HepG2 (cell line): Measurements from ENCODE around the gene LRP1-AS. TPM values are rescaled to one million over a fixed set of nuclear protein-coding genes. Genes with fewer than 3 reads are reported as not detected.

Experiments
- GABPA ChIP-seq, 2 experiments: IDR thresholded peaks; 2 replicates each; pipeline ENCODE4 v1.6.1; 2011 to 2016; ENCODE audit warnings: low read depth in 2 of 2, low read length in 1 of 2, missing biosample characterization in 1 of 2, missing genetic modification characterization in 1 of 2
- KLF13 ChIP-seq: sonication (generic); formaldehyde crosslinking; IDR thresholded peaks from 2 replicates; pipeline ENCODE4 v1.4.0; 2020; ENCODE audit warnings: mild to moderate bottlenecking, missing genetic modification reagents
- KLF16 ChIP-seq, 2 experiments: sonication (generic) in 1 of 2; formaldehyde crosslinking in 1 of 2; IDR thresholded peaks; 2 replicates each; pipeline versions ENCODE4 v1.6.1 to v1.8.0; 2016 to 2023; ENCODE audit warnings: missing genetic modification reagents in 2 of 2, missing compliant biosample characterization in 1 of 2
- MYPOP ChIP-seq: sonication (generic); formaldehyde crosslinking; IDR thresholded peaks from 2 replicates; pipeline ENCODE4 v1.8.1; 2023; ENCODE audit warnings: mild to moderate bottlenecking, moderate library complexity, missing genetic modification reagents
- PCBP2 ChIP-seq: fragments of 200-400 bp; formaldehyde crosslinking; optimal IDR thresholded peaks from 2 replicates; pipeline ENCODE3; 2018; ENCODE audit warnings: low read length, low read depth; ENCODE audit not compliant: poor library complexity, severe bottlenecking
- PTBP1 ChIP-seq: fragments of 200-400 bp; formaldehyde crosslinking; IDR thresholded peaks from 2 replicates; pipeline ENCODE4 v1.6.1; 2018; ENCODE audit warnings: low read length, low read depth; ENCODE audit not compliant: poor library complexity, severe bottlenecking
- REPIN1 ChIP-seq: sonication (generic); formaldehyde crosslinking; IDR thresholded peaks from 2 replicates; pipeline ENCODE4 v1.8.0; 2022; ENCODE audit warnings: missing genetic modification reagents, low read depth, mild to moderate bottlenecking, borderline replicate concordance
- RXRB ChIP-seq: IDR thresholded peaks from 2 replicates; pipeline ENCODE4 v1.6.1; 2016; ENCODE audit warnings: borderline replicate concordance, missing genetic modification reagents, missing compliant biosample characterization
- SNAI1 ChIP-seq: sonication (generic); formaldehyde crosslinking; IDR thresholded peaks from 2 replicates; pipeline ENCODE4 v1.5.0; 2020; ENCODE audit warnings: mild to moderate bottlenecking, missing genetic modification reagents, borderline replicate concordance
- SSRP1 ChIP-seq: IDR thresholded peaks from 2 replicates; pipeline ENCODE4 v1.6.1; 2016; ENCODE audit warnings: control low read depth
- TARDBP ChIP-seq: sonication (generic); formaldehyde crosslinking; IDR thresholded peaks from 2 replicates; pipeline ENCODE4 v1.8.0; 2022; ENCODE audit warnings: mild to moderate bottlenecking, missing genetic modification reagents
- TEAD3 ChIP-seq: optimal IDR thresholded peaks from 2 replicates; pipeline ENCODE3; 2016; ENCODE audit warnings: borderline replicate concordance
- ZNF772 ChIP-seq: sonication (generic); formaldehyde crosslinking; IDR thresholded peaks from 2 replicates; pipeline ENCODE4 v1.5.0; 2020; ENCODE audit warnings: mild to moderate bottlenecking, missing genetic modification reagents
- polyA plus RNA-seq, 8 experiments: library from polyadenylated mRNA; depleted of rRNA in 3 of 8; stranded (reverse) in 7 of 8; unstranded in 1 of 8; fragments of >200 nt; fragmentation: Illumina TruSeq in 4 of 8; extraction: Trizol in 4 of 8; gene quantifications; 2 replicates each; pipeline versions ENCODE4 v1.2.1 to v1.2.3, GENCODE V29; 2011 to 2016; ENCODE audit warnings: low read depth in 4 of 8, missing spikeins in 1 of 8, mixed read lengths in 1 of 8; ENCODE audit not compliant: insufficient read depth in 1 of 8
- total RNA-seq, 5 experiments: library from RNA; depleted of rRNA; stranded (reverse); fragments of >200 nt; fragmentation: Illumina TruSeq; extraction: Trizol; gene quantifications; 2 replicates each; pipeline ENCODE4 v1.2.3, GENCODE V29; 2016; ENCODE audit warnings: low read depth in 1 of 5
- TF ChIP-seq, protein P1 (sequence below): sonication (generic); formaldehyde crosslinking; IDR thresholded peaks from 2 replicates; pipeline ENCODE4 v1.4.0; 2020; ENCODE audit warnings: mild to moderate bottlenecking, missing genetic modification reagents, borderline replicate concordance
- TF ChIP-seq, protein P2 (sequence below): IDR thresholded peaks from 2 replicates; pipeline ENCODE4 v1.6.1; 2016; ENCODE audit warnings: low read depth, missing genetic modification reagents, missing compliant biosample characterization
- TF ChIP-seq, protein P3 (sequence below): sonication (generic); formaldehyde crosslinking; IDR thresholded peaks from 2 replicates; pipeline ENCODE4 v1.9.0; 2021; ENCODE audit warnings: missing genetic modification reagents, mild to moderate bottlenecking, borderline replicate concordance

Gene LRP1-AS
- total and polyA plus RNA-seq, 2 of the 13 experiments (the other 11 are each of a cell fraction or from before 2014, with no cell fraction given): 0.20 TPM; not detected in 1

- TF ChIP-seq, protein P1, sequence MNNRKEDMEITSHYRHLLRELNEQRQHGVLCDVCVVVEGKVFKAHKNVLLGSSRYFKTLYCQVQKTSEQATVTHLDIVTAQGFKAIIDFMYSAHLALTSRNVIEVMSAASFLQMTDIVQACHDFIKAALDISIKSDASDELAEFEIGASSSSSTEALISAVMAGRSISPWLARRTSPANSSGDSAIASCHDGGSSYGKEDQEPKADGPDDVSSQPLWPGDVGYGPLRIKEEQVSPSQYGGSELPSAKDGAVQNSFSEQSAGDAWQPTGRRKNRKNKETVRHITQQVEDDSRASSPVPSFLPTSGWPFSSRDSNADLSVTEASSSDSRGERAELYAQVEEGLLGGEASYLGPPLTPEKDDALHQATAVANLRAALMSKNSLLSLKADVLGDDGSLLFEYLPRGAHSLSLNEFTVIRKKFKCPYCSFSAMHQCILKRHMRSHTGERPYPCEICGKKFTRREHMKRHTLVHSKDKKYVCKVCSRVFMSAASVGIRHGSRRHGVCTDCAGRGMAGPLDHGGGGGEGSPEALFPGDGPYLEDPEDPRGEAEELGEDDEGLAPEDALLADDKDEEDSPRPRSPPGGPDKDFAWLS (CRISPR knock-in tag): peak; percentile 64; the same call in 1 of the 2 replicates
- TF ChIP-seq PTBP1 (no peak), TARDBP (CRISPR knock-in tag) (0 out of 2 replicates have a peak, but pooled peaks have one; percentile 33), MYPOP (CRISPR knock-in tag) (no peak), KLF16 (CRISPR knock-in tag; IDR thresholded peaks at IDR 0.05) (peak in 1 of 2 experiments; percentile 41; a peak in 1 of 4 replicates), PCBP2 (no peak), TEAD3 (CRISPR knock-in tag) (peak; percentile 37), ZNF772 (no peak), SSRP1 (no peak; the same call in 1 of the 2 replicates), RXRB (CRISPR knock-in tag) (peak; percentile 71), SNAI1 (CRISPR knock-in tag) (no peak), REPIN1 (CRISPR knock-in tag) (peak; percentile 31; the same call in 1 of the 2 replicates), KLF13 (CRISPR knock-in tag) (no peak), GABPA (IDR thresholded peaks at IDR 0.05; ENCODE audit: low read depth, low read length) (no peak), GABPA (CRISPR knock-in tag; IDR thresholded peaks at IDR 0.05; ENCODE audit: low read depth) (peak; percentile 53)
- TF ChIP-seq, protein P2, sequence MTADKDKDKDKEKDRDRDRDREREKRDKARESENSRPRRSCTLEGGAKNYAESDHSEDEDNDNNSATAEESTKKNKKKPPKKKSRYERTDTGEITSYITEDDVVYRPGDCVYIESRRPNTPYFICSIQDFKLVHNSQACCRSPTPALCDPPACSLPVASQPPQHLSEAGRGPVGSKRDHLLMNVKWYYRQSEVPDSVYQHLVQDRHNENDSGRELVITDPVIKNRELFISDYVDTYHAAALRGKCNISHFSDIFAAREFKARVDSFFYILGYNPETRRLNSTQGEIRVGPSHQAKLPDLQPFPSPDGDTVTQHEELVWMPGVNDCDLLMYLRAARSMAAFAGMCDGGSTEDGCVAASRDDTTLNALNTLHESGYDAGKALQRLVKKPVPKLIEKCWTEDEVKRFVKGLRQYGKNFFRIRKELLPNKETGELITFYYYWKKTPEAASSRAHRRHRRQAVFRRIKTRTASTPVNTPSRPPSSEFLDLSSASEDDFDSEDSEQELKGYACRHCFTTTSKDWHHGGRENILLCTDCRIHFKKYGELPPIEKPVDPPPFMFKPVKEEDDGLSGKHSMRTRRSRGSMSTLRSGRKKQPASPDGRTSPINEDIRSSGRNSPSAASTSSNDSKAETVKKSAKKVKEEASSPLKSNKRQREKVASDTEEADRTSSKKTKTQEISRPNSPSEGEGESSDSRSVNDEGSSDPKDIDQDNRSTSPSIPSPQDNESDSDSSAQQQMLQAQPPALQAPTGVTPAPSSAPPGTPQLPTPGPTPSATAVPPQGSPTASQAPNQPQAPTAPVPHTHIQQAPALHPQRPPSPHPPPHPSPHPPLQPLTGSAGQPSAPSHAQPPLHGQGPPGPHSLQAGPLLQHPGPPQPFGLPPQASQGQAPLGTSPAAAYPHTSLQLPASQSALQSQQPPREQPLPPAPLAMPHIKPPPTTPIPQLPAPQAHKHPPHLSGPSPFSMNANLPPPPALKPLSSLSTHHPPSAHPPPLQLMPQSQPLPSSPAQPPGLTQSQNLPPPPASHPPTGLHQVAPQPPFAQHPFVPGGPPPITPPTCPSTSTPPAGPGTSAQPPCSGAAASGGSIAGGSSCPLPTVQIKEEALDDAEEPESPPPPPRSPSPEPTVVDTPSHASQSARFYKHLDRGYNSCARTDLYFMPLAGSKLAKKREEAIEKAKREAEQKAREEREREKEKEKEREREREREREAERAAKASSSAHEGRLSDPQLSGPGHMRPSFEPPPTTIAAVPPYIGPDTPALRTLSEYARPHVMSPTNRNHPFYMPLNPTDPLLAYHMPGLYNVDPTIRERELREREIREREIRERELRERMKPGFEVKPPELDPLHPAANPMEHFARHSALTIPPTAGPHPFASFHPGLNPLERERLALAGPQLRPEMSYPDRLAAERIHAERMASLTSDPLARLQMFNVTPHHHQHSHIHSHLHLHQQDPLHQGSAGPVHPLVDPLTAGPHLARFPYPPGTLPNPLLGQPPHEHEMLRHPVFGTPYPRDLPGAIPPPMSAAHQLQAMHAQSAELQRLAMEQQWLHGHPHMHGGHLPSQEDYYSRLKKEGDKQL: peak; percentile 73
- TF ChIP-seq, protein P3, sequence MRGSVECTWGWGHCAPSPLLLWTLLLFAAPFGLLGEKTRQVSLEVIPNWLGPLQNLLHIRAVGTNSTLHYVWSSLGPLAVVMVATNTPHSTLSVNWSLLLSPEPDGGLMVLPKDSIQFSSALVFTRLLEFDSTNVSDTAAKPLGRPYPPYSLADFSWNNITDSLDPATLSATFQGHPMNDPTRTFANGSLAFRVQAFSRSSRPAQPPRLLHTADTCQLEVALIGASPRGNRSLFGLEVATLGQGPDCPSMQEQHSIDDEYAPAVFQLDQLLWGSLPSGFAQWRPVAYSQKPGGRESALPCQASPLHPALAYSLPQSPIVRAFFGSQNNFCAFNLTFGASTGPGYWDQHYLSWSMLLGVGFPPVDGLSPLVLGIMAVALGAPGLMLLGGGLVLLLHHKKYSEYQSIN (CRISPR knock-in tag): no peak
These were observed 1.2 kb upstream of the LRP1-AS start (continued) for GRCh38 chr12:57148469-57149244.
